ENCODE measurements around the gene PTPRG. TPM values are rescaled to one million over a fixed set of nuclear protein-coding genes. Genes with fewer than 3 reads are reported as not detected.

The PTPRG gene
- total RNA-seq, 2 donors from 2014 or later, result 76.5 to 108 TPM

DNA sequence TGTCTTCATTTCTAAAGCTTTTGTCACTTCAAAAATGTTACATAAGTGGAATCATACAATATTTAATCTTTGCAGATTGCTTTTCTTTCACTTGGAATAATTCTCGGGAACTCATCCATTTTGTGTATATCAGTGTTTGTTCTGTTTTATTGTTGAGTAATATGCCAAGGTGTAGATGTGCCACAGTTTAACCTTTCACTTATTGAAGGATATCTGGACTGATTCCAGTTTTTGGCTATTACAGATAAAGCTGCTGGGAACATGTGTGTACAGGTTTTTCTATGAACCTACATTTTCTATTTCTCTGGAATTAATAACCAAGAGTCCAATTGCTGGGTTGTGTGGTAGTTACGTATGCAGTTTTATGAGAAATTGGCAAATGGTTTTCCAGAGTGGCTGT is 334.9 kb downstream of the PTPRG start:
- no peak overlapping the region for H3K4me3 Mint-ChIP-seq
- 94% methylated on average over 2 of the region's 2 CpGs; no CpG with 5 or more reads in 1 of the 2 experiments for WGBS, 2 experiments (ENCODE audit: insufficient coverage in 1 of 2, insufficient read length in 1 of 2)
- H3K4me1 ChIP-seq (ENCODE audit: control insufficient read depth, insufficient read depth, low read length), result peaks cover 1% of the 10 kb centered on the region

DNA sequence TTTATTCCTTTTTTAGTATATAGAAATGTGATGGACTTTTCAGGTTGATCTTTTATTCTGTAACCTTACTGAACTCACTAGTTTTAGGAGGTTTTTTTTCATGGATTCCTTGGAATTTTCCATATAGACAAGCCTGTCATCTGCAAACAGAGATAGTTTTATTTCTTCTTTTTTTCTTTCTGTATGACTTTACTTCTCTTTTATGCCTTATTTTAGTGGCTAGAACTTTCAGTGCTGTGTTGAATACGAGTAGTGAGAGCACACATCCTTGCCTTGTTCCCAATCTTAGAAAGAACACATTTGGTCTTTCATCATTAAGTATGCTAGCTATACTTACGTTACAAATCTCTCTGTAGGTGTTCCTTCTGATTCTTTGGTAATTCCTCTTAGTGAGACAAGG is 336.5 kb downstream of the PTPRG start:
- no peak for DNase-seq
- Mint-ChIP-seq H3K27ac (no peak overlapping the region), H3K27me3 (ENCODE audit: insufficient read depth) (peaks cover 16% of the 10 kb centered on the region), H3K9me3 (no peaks in the 10 kb centered on the region), H3K36me3 (ENCODE audit: low read depth) (no peaks in the 10 kb centered on the region), H3K4me1 (peaks cover 45% of the 10 kb centered on the region), H3K4me3 (no peak overlapping the region)
- Histone ChIP-seq H3K4me1 (ENCODE audit: control insufficient read depth, insufficient read depth, low read length) (peaks cover 3% of the 10 kb centered on the region), H3K4me3 (ENCODE audit: low read length) (no peak overlapping the region), H3K27ac (ENCODE audit: low read depth, low read length) (no peak overlapping the region), H3K9ac (ENCODE audit: extremely low read depth, low read length, poor library complexity, severe bottlenecking) (no peak overlapping the region), H3K27me3 (ENCODE audit: control insufficient read depth, insufficient read depth, low read length, poor library complexity, severe bottlenecking) (no peaks in the 10 kb centered on the region), H3K9me3 (ENCODE audit: control insufficient read depth, low read length) (no peaks in the 10 kb centered on the region), H3K36me3 (ENCODE audit: control insufficient read depth, insufficient read depth, low read length) (no peaks in the 10 kb centered on the region)
- WGBS, 2 experiments (ENCODE audit: insufficient coverage in 1 of 2, insufficient read length in 1 of 2), result 91 to 100% methylated on average over 2 of the region's 2 CpGs
- TF ChIP-seq, protein P1, sequence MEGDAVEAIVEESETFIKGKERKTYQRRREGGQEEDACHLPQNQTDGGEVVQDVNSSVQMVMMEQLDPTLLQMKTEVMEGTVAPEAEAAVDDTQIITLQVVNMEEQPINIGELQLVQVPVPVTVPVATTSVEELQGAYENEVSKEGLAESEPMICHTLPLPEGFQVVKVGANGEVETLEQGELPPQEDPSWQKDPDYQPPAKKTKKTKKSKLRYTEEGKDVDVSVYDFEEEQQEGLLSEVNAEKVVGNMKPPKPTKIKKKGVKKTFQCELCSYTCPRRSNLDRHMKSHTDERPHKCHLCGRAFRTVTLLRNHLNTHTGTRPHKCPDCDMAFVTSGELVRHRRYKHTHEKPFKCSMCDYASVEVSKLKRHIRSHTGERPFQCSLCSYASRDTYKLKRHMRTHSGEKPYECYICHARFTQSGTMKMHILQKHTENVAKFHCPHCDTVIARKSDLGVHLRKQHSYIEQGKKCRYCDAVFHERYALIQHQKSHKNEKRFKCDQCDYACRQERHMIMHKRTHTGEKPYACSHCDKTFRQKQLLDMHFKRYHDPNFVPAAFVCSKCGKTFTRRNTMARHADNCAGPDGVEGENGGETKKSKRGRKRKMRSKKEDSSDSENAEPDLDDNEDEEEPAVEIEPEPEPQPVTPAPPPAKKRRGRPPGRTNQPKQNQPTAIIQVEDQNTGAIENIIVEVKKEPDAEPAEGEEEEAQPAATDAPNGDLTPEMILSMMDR (conservative IDR thresholded peaks at IDR 0.05), result no peak

More for the DNA sequence above, 334.9 kb downstream of the PTPRG start:
- Mint-ChIP-seq H3K4me1 (peaks cover 35% of the 10 kb centered on the region), H3K27ac (no peak overlapping the region), H3K9me3 (no peaks in the 10 kb centered on the region), H3K27me3 (ENCODE audit: insufficient read depth) (peaks cover 14% of the 10 kb centered on the region), H3K36me3 (ENCODE audit: low read depth) (no peaks in the 10 kb centered on the region)
- TF ChIP-seq, protein P1 (conservative IDR thresholded peaks at IDR 0.05), result no peak
- Histone ChIP-seq H3K9me3 (ENCODE audit: control insufficient read depth, low read length) (no peaks in the 10 kb centered on the region), H3K4me3 (ENCODE audit: low read length) (no peak overlapping the region), H3K9ac (ENCODE audit: extremely low read depth, low read length, poor library complexity, severe bottlenecking) (no peak overlapping the region), H3K27ac (ENCODE audit: low read depth, low read length) (no peak overlapping the region), H3K27me3 (ENCODE audit: control insufficient read depth, insufficient read depth, low read length, poor library complexity, severe bottlenecking) (no peaks in the 10 kb centered on the region), H3K36me3 (ENCODE audit: control insufficient read depth, insufficient read depth, low read length) (no peaks in the 10 kb centered on the region)
- DNase-seq, result no peak

DNA sequence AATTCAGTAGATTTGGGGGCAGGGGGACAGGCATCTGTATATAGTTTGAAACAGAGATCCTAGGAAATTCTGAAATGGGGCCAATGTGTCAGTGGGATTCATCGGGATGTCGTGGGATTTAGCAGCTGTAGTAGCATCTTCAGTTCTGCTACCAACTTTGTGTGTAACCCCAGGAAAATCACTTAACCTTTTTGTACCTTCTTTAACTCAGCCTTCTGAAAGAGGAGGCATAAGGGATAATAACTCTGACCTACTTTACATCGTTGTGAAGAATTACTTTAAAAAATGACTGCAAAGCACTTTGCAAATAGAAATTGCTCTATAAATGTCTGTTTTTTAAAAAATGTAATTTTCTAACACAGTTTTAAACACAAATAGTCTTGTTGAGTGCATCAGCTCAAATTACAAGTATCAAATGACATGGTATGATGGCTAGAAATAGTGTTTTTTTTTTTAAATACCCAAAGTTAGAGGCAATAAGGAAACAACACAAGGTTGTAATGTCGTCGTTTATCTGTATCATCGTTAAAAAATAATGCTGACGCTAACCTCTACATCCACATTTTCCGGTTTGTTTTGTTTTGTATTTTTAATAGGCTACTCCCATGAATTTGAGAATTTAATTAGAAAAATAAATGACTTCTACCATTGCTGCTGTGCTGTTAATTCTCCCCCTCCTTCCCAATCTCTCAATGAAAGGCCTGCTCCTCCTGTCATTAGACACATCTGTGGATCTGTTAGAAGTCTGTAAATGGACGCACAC is 338.5 kb downstream of the PTPRG start:
- H3K4me3 ChIP-seq (ENCODE audit: low read length), result no peak overlapping the region
- no peak overlapping the region for H3K27ac ChIP-seq (ENCODE audit: low read depth, low read length)
- no peaks in the 10 kb centered on the region for H3K36me3 Mint-ChIP-seq (ENCODE audit: low read depth)
- peaks cover 37% of the 10 kb centered on the region for H3K4me1 Mint-ChIP-seq
- no peak overlapping the region for H3K4me3 Mint-ChIP-seq
- peaks cover 3% of the 10 kb centered on the region for H3K4me1 ChIP-seq (ENCODE audit: control insufficient read depth, insufficient read depth, low read length)
- no peaks in the 10 kb centered on the region for H3K36me3 ChIP-seq (ENCODE audit: control insufficient read depth, insufficient read depth, low read length)
- H3K9ac ChIP-seq (ENCODE audit: extremely low read depth, low read length, poor library complexity, severe bottlenecking), result no peak overlapping the region
- peaks cover 20% of the 10 kb centered on the region for H3K27me3 Mint-ChIP-seq (ENCODE audit: insufficient read depth)
- H3K9me3 ChIP-seq (ENCODE audit: control insufficient read depth, low read length), result no peaks in the 10 kb centered on the region
- no peaks in the 10 kb centered on the region for H3K9me3 Mint-ChIP-seq
- WGBS, 2 experiments (ENCODE audit: insufficient coverage in 1 of 2, insufficient read length in 1 of 2), result 92 to 96% methylated on average over 4 to 9 of the region's 9 CpGs
- H3K27me3 ChIP-seq (ENCODE audit: control insufficient read depth, insufficient read depth, low read length, poor library complexity, severe bottlenecking), result no peaks in the 10 kb centered on the region
- H3K27ac Mint-ChIP-seq, result no peak overlapping the region
- DNase-seq, result no peak
- TF ChIP-seq, protein P1 (conservative IDR thresholded peaks at IDR 0.05), result no peak
